GM12865 (cell line): Measurements from ENCODE around the gene HMCN1.

Experiments used
- DNase-seq: peaks from one replicate; pipeline ENCODE4 v3.0.0; 2010; ENCODE audit warnings: low read depth
- H3K4me3 ChIP-seq: 2 replicates; pipeline ENCODE4 v1.5.1; 2011; ENCODE audit warnings: mild to moderate bottlenecking, low read depth, low read length, control low read depth
- TF ChIP-seq, protein P1 (sequence below): IDR thresholded peaks from 2 replicates; pipeline ENCODE4 v1.5.1; 2011; ENCODE audit warnings: low read length, control low read depth, low read depth, inconsistent platforms; ENCODE audit not compliant: insufficient read depth; ENCODE audit errors: missing control alignments

The HMCN1 gene

DNA sequence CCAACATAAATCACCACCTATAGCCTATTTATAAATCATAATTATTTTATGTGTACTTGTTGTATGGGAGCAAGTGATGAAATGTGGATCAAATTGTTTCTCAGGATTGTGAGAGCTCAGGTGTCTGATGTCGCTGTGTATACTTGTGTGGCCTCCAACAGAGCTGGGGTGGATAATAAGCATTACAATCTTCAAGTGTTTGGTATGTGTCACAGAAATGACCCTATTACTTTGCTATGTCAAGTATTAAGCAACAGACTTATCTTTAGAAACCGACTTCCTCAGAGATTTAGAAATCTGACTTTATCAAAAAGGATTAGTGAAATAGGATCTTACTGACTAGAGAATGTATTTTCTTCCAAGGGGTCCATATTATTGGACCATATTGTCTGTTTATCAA, 360.0 kb downstream of the HMCN1 start:
- TF ChIP-seq, protein P1, sequence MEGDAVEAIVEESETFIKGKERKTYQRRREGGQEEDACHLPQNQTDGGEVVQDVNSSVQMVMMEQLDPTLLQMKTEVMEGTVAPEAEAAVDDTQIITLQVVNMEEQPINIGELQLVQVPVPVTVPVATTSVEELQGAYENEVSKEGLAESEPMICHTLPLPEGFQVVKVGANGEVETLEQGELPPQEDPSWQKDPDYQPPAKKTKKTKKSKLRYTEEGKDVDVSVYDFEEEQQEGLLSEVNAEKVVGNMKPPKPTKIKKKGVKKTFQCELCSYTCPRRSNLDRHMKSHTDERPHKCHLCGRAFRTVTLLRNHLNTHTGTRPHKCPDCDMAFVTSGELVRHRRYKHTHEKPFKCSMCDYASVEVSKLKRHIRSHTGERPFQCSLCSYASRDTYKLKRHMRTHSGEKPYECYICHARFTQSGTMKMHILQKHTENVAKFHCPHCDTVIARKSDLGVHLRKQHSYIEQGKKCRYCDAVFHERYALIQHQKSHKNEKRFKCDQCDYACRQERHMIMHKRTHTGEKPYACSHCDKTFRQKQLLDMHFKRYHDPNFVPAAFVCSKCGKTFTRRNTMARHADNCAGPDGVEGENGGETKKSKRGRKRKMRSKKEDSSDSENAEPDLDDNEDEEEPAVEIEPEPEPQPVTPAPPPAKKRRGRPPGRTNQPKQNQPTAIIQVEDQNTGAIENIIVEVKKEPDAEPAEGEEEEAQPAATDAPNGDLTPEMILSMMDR: no peak
- H3K4me3 ChIP-seq: no peak overlapping the region
- DNase-seq: no peak

DNA sequence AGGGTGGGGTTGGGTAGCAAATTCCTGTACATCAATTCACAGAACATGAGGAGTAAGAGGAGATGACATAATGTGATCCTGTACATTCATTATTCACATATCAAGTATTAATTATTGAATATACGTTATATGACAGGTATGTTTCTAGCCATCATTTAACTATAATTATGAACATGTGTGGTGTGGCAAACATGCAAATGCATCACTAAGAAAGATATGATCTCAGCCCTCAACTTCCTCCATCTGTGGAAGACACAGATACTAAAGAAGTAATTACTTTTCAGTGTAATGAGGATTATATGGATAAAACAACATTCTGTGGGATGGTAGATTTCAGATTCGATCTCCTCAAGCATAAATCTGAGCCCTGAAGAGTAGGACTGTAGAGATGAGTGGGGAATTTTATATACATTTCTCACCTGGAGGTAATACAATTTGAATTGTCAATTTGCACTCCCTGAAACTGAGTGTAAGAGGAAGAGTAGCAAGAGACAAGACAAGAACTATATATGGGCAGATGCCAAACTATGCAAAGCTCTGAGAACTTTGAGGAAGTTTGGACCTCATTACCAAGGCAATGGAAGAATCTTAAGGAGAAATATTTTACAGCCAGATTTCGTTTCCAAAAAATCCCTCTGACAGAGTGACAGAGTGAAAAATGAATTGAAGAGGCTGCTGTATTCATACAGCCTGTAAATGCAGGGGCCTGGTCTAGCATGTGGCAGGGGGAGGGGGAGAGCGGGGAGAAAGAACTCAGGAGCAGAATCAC, 365.3 kb downstream of the HMCN1 start:
- H3K4me3 ChIP-seq: no peak overlapping the region
- TF ChIP-seq, protein P1: no peak
- DNase-seq: no peak

DNA sequence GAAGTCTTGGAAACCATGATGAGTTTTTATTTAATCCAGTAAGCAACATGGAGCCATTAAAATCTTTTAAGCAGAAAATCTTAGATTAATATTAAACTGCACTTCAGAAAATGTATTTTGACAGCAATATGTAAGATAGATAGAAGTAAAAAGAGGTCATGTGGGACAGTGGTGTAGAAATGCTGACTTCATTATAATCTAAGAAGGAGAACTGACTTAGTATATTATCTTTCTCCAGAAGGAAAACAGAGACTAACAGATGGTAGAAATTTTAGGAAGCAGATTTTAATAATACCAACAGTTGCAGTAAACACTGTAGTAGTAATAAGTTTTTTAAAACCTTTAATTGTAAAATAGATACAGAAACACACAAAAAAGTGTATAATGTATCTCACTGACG, 367.9 kb downstream of the HMCN1 start:
- TF ChIP-seq, protein P1: no peak
- no peak overlapping the region for H3K4me3 ChIP-seq
- no peak for DNase-seq

DNA sequence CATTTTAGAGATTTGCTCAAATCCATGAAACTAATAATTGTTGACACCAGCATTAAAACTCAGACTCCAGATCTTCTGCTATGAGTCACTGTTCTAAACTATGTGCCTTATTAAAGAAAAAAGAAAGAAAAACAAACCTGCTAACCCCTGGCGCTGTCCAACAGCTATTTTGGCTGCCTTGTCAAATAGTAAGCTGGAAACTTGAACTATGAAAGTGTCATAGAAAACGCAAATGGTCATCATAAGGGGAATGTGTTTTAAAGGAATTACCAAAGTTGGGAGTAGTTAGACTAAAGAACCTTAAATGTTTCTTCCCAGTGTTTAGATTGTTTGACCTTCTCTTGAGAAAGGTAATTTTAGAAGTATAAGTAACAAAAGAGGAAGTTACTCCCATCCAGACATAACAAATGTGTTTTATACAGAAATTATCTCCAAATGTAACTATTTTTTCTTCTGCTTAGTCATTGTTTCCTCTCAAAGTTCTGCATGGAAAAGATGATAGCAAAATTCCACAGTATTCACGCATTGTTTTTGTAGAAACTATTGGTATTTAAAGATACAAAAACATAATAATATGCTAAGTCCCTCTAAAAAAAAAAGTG, 368.5 kb downstream of the HMCN1 start:
- no peak for DNase-seq
- TF ChIP-seq, protein P1: no peak
- H3K4me3 ChIP-seq: no peak overlapping the region

DNA sequence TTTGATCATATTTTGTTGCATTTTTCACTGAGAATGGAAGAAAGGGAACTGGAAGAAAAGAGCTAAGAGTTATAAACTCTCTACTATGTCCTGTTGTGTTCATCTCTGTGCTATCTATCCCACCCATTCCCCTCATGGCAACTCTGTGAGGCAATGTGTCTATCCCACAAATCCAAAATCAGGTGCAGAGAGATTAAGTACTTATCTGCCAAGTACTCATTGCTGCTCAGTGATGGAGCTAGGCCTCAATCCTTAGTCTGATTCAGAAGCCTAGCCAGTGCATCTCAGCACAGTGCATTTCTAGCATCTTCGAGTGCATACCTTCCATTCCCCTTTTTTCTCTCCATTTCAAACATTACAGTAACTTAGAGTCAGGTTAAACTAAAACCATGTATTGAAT, 370.3 kb downstream of the HMCN1 start:
- no peak for DNase-seq
- TF ChIP-seq, protein P1: no peak
- no peak overlapping the region for H3K4me3 ChIP-seq

DNA sequence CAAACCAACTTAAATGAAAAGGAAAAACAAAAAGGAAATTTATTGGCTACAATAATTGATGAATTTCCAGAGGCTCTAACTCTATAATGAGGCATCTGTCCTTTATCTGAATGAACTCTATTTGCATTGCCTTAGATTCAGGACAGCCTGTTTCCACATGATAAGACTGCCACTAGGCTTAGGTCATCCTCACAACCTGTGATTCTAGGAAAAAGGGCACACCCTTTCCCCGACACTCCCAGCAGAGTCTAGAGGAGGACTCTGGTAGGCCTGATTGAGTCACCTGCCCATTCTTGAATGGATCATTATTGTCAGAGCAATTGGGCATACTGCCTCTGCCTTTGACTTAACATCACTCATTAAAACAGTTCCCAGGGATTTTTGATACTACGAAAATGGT, 378.1 kb downstream of the HMCN1 start:
- no peak for DNase-seq
- TF ChIP-seq, protein P1: no peak
- H3K4me3 ChIP-seq: no peak overlapping the region
